ENCODE results near the gene TFPT.

DNA sequence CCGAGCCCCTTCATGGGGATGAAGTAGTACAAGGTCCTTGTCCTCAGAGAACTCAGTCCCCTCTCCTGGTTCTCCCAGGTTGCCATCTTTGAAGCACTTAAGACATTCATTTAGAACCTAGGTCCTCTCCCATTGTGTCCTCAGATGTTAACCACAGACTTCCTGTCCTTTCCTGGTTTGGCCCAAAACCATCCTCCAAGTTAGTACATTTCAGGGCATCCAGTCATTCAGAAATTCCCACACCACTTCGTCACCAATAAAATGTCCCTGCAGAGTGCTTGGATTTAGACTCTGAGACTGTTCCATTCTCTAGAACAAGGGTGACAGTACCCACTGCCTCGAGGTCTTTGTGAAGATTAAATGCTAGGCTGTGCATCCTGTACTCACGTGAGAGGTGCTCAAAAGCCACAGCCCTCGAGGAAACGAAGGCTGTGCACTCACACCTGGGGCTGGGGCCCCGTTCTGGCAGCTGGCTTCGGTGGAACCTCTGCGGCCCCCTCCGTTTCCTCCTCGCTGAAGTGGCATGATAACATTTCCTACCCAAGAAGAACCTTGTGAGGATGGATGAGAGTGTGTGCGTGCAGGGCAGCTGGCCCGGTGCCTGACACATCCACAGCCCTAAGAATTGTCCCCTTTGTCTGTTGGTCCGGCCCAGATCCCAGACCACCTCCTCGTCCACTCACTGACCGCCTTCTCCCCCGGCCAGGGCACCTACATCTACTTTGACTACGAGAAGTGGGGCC, 39.3 kb upstream of the TFPT start:
- TF ChIP-seq, protein P1, sequence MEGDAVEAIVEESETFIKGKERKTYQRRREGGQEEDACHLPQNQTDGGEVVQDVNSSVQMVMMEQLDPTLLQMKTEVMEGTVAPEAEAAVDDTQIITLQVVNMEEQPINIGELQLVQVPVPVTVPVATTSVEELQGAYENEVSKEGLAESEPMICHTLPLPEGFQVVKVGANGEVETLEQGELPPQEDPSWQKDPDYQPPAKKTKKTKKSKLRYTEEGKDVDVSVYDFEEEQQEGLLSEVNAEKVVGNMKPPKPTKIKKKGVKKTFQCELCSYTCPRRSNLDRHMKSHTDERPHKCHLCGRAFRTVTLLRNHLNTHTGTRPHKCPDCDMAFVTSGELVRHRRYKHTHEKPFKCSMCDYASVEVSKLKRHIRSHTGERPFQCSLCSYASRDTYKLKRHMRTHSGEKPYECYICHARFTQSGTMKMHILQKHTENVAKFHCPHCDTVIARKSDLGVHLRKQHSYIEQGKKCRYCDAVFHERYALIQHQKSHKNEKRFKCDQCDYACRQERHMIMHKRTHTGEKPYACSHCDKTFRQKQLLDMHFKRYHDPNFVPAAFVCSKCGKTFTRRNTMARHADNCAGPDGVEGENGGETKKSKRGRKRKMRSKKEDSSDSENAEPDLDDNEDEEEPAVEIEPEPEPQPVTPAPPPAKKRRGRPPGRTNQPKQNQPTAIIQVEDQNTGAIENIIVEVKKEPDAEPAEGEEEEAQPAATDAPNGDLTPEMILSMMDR (IDR thresholded peaks at IDR 0.05), result no peak
- TF ChIP-seq POLR2A (IDR thresholded peaks at IDR 0.05), result no peak
